Stimulated activated memory B cell treated with anti-CD40 and anti-IgM and Interleukin-4, amounts not matched to agents 10 μg/mL and 1 μg/mL and 100 μg/mL, for 72 hours (primary cell): ENCODE results near the gene UBE2S.

Source experiments
- ATAC-seq: fragments of 150-1000 bp; cut with Tn5 transposase; 2 replicates; pipeline ENCODE4 v1.10.0; 2021
- H3K27ac Mint-ChIP-seq: one replicate; pipeline ENCODE4 v1.8.0; 2022; ENCODE audit warnings: mild to moderate bottlenecking, mixed read lengths
- H3K27me3 Mint-ChIP-seq: one replicate; pipeline ENCODE4 v1.8.0; 2022; ENCODE audit warnings: mixed read lengths
- H3K36me3 Mint-ChIP-seq: one replicate; pipeline ENCODE4 v1.8.0; 2022; ENCODE audit warnings: mixed read lengths
- H3K4me1 Mint-ChIP-seq: one replicate; pipeline ENCODE4 v1.8.0; 2022; ENCODE audit warnings: mixed read lengths
- H3K4me3 Mint-ChIP-seq: one replicate; pipeline ENCODE4 v1.8.0; 2022; ENCODE audit warnings: mild to moderate bottlenecking, moderate library complexity, mixed read lengths
- H3K9me3 Mint-ChIP-seq: one replicate; pipeline ENCODE4 v1.8.0; 2022; ENCODE audit warnings: mixed read lengths

The UBE2S gene

GRCh38 chr19:55384131-55384919, 23.3 kb downstream of the UBE2S start, which contains the start of gene TMEM238:
Gene TMEM238 (minus strand): TSS chr19:55384292. CDS start chr19:55384259, 33 bp downstream.
- Mint-ChIP-seq H3K27me3 (no peaks in the 10 kb centered on the region), H3K36me3 (peaks cover 36% of the 10 kb centered on the region), H3K9me3 (no peaks in the 10 kb centered on the region), H3K4me1 (peaks cover 61% of the 10 kb centered on the region), H3K4me3 (peak within 1 kb of the TSS; percentile 100), H3K27ac (peak within 1 kb of the TSS; percentile 99)
- peak; percentile 48 for ATAC-seq

- H3K4me1 Mint-ChIP-seq, result peaks cover 53% of the 10 kb centered on the region
- no peaks in the 10 kb centered on the region for H3K9me3 Mint-ChIP-seq
- peak overlapping the region; percentile 89 for H3K4me3 Mint-ChIP-seq
- H3K27me3 Mint-ChIP-seq, result no peaks in the 10 kb centered on the region
- H3K36me3 Mint-ChIP-seq, result peaks cover 28% of the 10 kb centered on the region
- ATAC-seq, result peak; percentile 24
- peak overlapping the region; percentile 72 for H3K27ac Mint-ChIP-seq
These were observed 24.1 kb downstream of the UBE2S start for GRCh38 chr19:55383279-55384130.

DNA sequence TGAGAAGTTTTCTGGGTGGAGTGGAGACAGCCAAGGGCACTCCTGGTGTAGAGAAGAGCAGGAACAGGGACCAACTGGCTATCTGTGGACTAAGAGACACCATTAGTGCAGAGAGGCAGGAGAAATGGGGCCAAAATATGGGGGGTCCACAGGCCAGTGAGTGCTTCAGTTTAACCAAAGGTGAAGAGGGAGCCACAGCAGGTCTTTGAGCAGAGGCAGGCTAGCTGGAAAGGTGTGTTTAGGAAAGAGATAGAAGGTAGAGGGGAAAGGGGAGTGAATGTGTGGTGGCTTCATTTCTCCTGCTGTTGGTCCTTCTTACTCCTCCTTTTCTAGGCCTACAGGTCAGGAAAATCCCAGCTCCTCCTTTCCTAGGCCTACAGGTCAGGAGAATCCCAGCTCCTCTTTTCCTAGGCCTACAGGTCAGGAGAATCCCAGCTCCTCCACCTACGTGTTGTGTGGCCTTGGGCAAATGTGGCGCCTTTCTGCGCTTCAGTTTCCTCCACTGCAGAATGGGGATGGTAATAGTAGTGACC, 25.0 kb downstream of the UBE2S start:
- no peaks in the 10 kb centered on the region for H3K9me3 Mint-ChIP-seq
- H3K36me3 Mint-ChIP-seq, result peaks cover 20% of the 10 kb centered on the region
- no peak for ATAC-seq
- H3K4me1 Mint-ChIP-seq, result peaks cover 45% of the 10 kb centered on the region
- H3K27me3 Mint-ChIP-seq, result no peaks in the 10 kb centered on the region
- peak overlapping the region; percentile 89 for H3K4me3 Mint-ChIP-seq
- H3K27ac Mint-ChIP-seq, result no peak overlapping the region

GRCh38 chr19:55382013-55382412, 25.6 kb downstream of the UBE2S start:
- Mint-ChIP-seq H3K27me3 (peaks cover under 1% of the 10 kb centered on the region), H3K4me3 (no peak overlapping the region), H3K27ac (no peak overlapping the region), H3K4me1 (peaks cover 39% of the 10 kb centered on the region), H3K36me3 (peaks cover 15% of the 10 kb centered on the region), H3K9me3 (no peaks in the 10 kb centered on the region)
- ATAC-seq, result no peak

- ATAC-seq, result no peak
- Mint-ChIP-seq H3K27ac (no peak overlapping the region), H3K36me3 (no peaks in the 10 kb centered on the region), H3K9me3 (no peaks in the 10 kb centered on the region), H3K27me3 (peaks cover 22% of the 10 kb centered on the region), H3K4me1 (peaks cover 18% of the 10 kb centered on the region), H3K4me3 (no peak overlapping the region)
These were observed 28.4 kb downstream of the UBE2S start for GRCh38 chr19:55379174-55379573.

DNA sequence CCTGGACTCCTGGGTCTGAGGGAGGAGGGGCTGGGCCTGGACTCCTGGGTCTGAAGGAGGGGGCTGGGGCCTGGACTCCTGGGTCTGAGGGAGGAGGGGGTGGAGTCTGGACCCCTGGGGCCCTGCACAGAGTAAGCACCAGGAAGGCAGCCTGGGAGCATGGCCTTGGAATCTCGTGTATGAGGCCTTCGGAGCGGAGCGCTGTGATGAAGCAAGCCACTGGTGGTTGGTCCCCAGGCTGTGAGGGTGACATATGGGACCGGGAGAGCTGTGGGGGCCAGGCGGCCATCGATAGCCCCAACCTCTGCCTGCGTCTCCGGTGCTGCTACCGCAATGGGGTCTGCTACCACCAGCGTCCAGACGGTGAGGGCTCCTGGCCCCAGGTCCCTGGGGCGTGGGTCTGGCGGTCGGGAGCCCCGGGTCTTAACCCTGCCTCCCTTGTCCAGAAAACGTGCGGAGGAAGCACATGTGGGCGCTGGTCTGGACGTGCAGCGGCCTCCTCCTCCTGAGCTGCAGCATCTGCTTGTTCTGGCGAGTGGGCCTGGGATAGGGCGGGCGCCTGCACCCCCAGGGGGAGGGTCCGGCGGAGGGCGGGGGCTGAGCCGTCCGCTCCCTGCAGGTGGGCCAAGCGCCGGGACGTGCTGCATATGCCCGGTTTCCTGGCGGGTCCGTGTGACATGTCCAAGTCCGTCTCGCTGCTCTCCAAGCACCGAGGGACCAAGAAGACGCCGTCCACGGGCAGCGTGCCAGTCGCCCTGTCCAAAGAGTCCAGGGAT, 30.0 kb downstream of the UBE2S start:
- H3K4me3 Mint-ChIP-seq, result no peak overlapping the region
- no peaks in the 10 kb centered on the region for H3K36me3 Mint-ChIP-seq
- H3K27ac Mint-ChIP-seq, result no peak overlapping the region
- no peaks in the 10 kb centered on the region for H3K9me3 Mint-ChIP-seq
- H3K27me3 Mint-ChIP-seq, result peaks cover 38% of the 10 kb centered on the region
- peaks cover 16% of the 10 kb centered on the region for H3K4me1 Mint-ChIP-seq
- ATAC-seq, result no peak

GRCh38 chr19:55376241-55376933, 31.2 kb downstream of the UBE2S start, which contains the start of gene TMEM190:
Gene TMEM190 (plus strand): TSS chr19:55376826. CDS start chr19:55376854, 28 bp downstream.
- H3K27me3 Mint-ChIP-seq, result peaks cover 49% of the 10 kb centered on the region
- H3K27ac Mint-ChIP-seq, result no peak within 1 kb of the TSS
- ATAC-seq, result no peak
- no peak within 1 kb of the TSS for H3K4me3 Mint-ChIP-seq
- no peaks in the 10 kb centered on the region for H3K9me3 Mint-ChIP-seq
- no peaks in the 10 kb centered on the region for H3K36me3 Mint-ChIP-seq
- H3K4me1 Mint-ChIP-seq, result peaks cover 6% of the 10 kb centered on the region

- H3K4me3 Mint-ChIP-seq, result no peak overlapping the region
- no peak for ATAC-seq
- H3K4me1 Mint-ChIP-seq, result peaks cover 13% of the 10 kb centered on the region
- H3K36me3 Mint-ChIP-seq, result no peaks in the 10 kb centered on the region
- H3K9me3 Mint-ChIP-seq, result no peaks in the 10 kb centered on the region
- no peak overlapping the region for H3K27ac Mint-ChIP-seq
- H3K27me3 Mint-ChIP-seq, result peaks cover 68% of the 10 kb centered on the region
These were observed 33.4 kb downstream of the UBE2S start for GRCh38 chr19:55373993-55374757.

GRCh38 chr19:55373306-55373992, 34.1 kb downstream of the UBE2S start:
- Mint-ChIP-seq H3K27me3 (peaks cover 75% of the 10 kb centered on the region), H3K4me3 (no peak overlapping the region), H3K27ac (no peak overlapping the region), H3K4me1 (peaks cover 18% of the 10 kb centered on the region), H3K9me3 (no peaks in the 10 kb centered on the region), H3K36me3 (no peaks in the 10 kb centered on the region)
- ATAC-seq, result no peak

DNA sequence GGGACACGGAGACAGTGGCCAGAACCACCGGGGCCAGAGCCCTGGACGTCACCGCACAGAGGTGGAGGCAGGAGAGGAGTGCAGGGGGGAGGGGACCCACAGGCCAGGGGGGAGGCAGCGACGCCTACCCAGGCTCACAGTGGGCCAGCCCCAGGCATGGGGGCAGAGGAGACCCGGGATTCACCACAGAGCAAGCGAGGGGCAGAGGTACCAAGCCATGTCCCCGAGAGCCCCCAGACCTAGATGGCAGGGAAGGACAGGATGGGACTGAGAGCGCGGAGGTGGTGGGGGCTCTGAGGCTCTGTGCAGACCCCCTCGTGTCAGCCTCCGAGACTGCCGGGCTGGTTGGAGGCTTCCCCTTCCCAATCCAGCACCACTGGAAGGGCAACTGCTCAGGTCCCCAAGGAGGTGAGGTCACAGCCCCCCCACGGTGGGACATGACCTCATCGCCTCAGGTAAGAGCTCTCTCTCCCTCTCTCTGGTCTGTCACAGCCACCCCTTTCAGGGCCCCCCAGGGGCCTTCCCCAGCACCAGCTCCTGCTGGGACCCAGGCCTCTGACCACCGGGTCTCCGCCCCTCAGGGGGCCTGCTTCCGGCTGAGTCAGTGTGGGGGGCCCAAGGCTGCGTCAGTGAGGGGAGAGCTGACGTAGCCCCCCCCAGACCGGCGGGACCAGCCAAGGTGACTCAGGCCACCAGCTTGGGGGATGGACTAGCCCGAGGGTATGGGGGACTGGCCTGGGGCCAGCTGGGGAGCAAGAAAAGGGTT, 35.1 kb downstream of the UBE2S start:
- Mint-ChIP-seq H3K4me1 (peaks cover 18% of the 10 kb centered on the region), H3K4me3 (no peak overlapping the region), H3K27me3 (peaks cover 85% of the 10 kb centered on the region), H3K36me3 (no peaks in the 10 kb centered on the region), H3K27ac (no peak overlapping the region), H3K9me3 (no peaks in the 10 kb centered on the region)
- no peak for ATAC-seq

DNA sequence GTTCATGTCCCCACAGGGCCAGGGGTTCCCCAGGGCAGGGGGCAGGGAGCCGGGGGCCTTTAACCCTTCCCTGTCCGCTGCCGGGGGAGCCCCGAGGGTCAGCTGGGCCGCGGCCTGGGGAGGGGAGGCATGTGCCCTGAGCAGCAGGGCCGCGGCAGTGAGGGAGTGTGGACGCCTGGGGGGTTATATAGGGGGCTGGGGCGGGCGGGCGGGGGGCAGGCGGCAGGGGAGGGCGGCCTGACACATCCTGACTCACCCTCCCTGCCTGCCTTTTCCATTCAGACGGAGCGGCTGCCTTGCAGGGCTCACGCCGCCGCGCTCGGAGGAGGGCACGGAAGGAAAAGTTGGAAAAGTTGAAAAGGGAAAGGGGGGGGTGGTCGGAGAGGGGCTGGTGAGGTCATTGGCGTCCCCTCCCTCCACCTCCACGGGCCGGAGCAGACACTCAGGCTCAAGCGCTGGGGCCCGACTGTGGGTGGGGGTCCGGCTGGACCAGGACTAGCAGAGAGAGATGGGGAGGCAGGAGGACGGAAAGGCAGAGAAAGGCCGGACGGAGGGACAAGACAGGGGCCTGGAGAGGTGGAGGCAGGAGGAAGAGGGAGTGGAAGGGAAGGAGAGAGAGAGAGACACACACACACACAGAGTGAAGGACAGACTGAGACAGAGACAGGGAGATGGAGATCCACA, 37.1 kb downstream of the UBE2S start, which contains the start of gene IL11:
Gene IL11 (minus strand): TSS at position 159 of the 684 bp plus-strand sequence. CDS start 153 bp downstream, at position 6.
- Mint-ChIP-seq H3K9me3 (no peaks in the 10 kb centered on the region), H3K27me3 (peaks cover 89% of the 10 kb centered on the region), H3K4me3 (peak within 1 kb of the TSS; percentile 69), H3K36me3 (no peaks in the 10 kb centered on the region), H3K27ac (no peak within 1 kb of the TSS), H3K4me1 (peaks cover 18% of the 10 kb centered on the region)
- ATAC-seq, result no peak

DNA sequence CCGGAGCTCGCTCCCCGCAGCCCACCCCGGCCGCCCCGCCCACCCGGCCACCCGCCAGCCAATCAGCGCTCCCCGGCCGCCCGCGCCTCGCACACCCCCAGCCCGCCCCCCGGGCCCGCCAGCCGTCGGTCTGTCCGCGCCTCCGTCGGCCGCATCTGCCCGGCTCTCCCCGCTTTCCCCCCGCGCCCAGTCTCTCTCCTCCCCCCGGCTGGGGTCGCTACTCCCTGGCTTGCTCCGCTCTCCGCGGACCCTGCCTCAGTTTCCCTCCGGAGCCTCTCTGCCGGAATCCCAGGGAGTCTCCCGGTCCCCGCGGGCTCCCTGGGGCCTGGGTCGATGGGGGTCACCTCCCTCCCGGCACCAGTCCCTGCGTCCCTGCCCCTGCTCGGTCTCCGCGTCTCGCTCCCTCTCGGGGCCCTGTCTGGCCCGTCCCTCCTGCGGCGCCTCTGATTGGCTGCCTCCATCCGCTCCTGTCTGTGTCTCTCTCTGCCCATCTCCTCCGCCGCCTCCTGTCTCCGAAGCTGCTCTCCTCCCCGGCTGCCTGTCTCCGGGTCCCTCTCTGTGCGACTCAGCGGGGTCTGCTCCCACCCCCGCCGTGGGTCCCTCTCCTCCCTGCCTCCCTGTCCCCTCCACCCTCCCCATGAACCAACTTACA, 37.8 kb downstream of the UBE2S start:
- Mint-ChIP-seq H3K27me3 (peaks cover 92% of the 10 kb centered on the region), H3K4me1 (peaks cover 18% of the 10 kb centered on the region), H3K27ac (no peak overlapping the region), H3K4me3 (peak overlapping the region; percentile 69), H3K36me3 (no peaks in the 10 kb centered on the region), H3K9me3 (no peaks in the 10 kb centered on the region)
- ATAC-seq, result no peak
